Measurements from ENCODE around the gene CCDC13. TPM values are rescaled to one million over a fixed set of nuclear protein-coding genes. Genes with fewer than 3 reads are reported as not detected.

The CCDC13 gene
- total and polyA plus RNA-seq, 2 experiments from 2014 or later = 0.27 to 0.45 TPM

GRCh38 chr3:42729404-42730145 lies 43.5 kb downstream of the CCDC13 start (continued):
- no peak for TF ChIP-seq ZNF462 (CRISPR knock-in tag; IDR thresholded peaks at IDR 0.05)
- TF ChIP-seq ZNF114 (CRISPR knock-in tag; IDR thresholded peaks at IDR 0.05) = no peak

- H3K9me2 ChIP-seq (ENCODE audit: insufficient read depth) = peaks cover 3% of the 10 kb centered on the region; the same call in 1 of the 2 replicates
- H3K27me3 ChIP-seq (ENCODE audit: insufficient read depth) = no peaks in the 10 kb centered on the region
- peaks cover 8% of the 10 kb centered on the region for H3K27me3 Mint-ChIP-seq (ENCODE audit: insufficient read depth, low read depth, poor library complexity)
- DNase-seq (ENCODE audit: low spot score) (no peak), ATAC-seq (no peak)
- no peaks in the 10 kb centered on the region for H3K36me3 Mint-ChIP-seq (ENCODE audit: low read depth)
- H3K4me3 Mint-ChIP-seq = no peak overlapping the region
- no peak overlapping the region for H3K4me3 ChIP-seq
- H3K9me3 Mint-ChIP-seq = no peaks in the 10 kb centered on the region
- H3F3A ChIP-seq (replicated peaks; ENCODE audit: low read depth) = no peaks in the 10 kb centered on the region
- H3K27ac Mint-ChIP-seq = no peak overlapping the region
- no peak overlapping the region for H2AFZ ChIP-seq
- H3K79me2 ChIP-seq (replicated peaks; ENCODE audit: insufficient read depth) = no peaks in the 10 kb centered on the region
- peaks cover 14% of the 10 kb centered on the region for H3K4me1 ChIP-seq (ENCODE audit: insufficient read depth)
- no peaks in the 10 kb centered on the region for H3K36me3 ChIP-seq (ENCODE audit: insufficient read depth)
- peaks cover 27% of the 10 kb centered on the region for H3K4me1 Mint-ChIP-seq
- no peak overlapping the region for H3K4me2 ChIP-seq
- H4K20me1 ChIP-seq (replicated peaks; ENCODE audit: insufficient read depth) = no peaks in the 10 kb centered on the region
- no peak overlapping the region for H3K27ac ChIP-seq (ENCODE audit: low read depth)
- TF ChIP-seq STAT1 (IDR thresholded peaks at IDR 0.05; ENCODE audit: unreplicated experiment) = no peak
- TF ChIP-seq ZNF114 (CRISPR knock-in tag; IDR thresholded peaks at IDR 0.05) = no peak
- no peak for TF ChIP-seq JUNB (IDR thresholded peaks at IDR 0.05; ENCODE audit: unreplicated experiment)
- no peak for TF ChIP-seq EZH2phosphoT487 (IDR thresholded peaks at IDR 0.05; ENCODE audit: unreplicated experiment)
- TF ChIP-seq ETS1 (IDR thresholded peaks at IDR 0.05) = no peak
- TF ChIP-seq NANOG (IDR thresholded peaks at IDR 0.05; ENCODE audit: borderline replicate concordance) = no peak
- no peak for TF ChIP-seq CREB1 (CRISPR knock-in tag; IDR thresholded peaks at IDR 0.05; ENCODE audit: low read depth)
- TF ChIP-seq REST (IDR thresholded peaks at IDR 0.05; ENCODE audit: unreplicated experiment) = no peak
These were observed 44.2 kb downstream of the CCDC13 start for GRCh38 chr3:42728668-42729364.
